GM18508 (cell line): Measurements from ENCODE around the gene COX10.

Experiments
- ATAC-seq: cut with Tn5 transposase; IDR thresholded peaks from one replicate; pipeline ENCODE4 v1.9.1; 2021; ENCODE audit warnings: moderate number of reproducible peaks; ENCODE audit not compliant: insufficient read depth, unreplicated experiment

COX10 gene

DNA sequence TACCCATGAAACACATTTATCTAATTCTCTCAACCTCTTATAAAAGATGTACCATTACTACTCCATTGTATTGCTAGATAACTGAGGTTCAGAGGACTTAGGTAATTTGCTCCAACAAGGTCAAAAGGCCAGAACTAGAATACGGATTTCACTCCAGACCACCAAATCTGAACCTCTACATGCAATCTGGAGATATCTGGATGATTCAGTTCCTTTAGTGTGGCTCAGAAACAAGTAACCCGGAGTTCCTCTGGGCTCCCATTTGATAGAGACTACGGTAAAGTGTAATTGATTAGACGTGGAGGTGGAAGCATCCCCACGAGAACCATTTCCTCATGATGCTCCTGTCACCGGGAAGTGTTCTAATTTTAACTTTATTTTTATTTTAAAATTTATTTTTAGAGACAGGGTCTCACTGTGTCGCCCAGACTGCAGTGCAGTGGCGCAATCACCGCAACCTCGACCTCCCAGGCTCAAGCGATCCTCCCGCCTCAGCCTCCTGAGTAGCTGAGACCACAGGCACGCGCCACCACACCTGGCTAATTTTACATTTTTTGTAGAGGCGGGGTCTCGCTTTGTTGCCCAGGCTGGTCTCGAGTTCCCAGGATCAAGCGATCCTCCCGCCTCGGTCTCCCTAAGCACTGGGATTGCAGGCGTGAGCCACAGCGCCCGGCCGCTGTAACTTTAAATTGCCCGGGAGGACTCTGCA lies 608 bp upstream of the COX10 start:
- peak; percentile 5 for ATAC-seq

DNA sequence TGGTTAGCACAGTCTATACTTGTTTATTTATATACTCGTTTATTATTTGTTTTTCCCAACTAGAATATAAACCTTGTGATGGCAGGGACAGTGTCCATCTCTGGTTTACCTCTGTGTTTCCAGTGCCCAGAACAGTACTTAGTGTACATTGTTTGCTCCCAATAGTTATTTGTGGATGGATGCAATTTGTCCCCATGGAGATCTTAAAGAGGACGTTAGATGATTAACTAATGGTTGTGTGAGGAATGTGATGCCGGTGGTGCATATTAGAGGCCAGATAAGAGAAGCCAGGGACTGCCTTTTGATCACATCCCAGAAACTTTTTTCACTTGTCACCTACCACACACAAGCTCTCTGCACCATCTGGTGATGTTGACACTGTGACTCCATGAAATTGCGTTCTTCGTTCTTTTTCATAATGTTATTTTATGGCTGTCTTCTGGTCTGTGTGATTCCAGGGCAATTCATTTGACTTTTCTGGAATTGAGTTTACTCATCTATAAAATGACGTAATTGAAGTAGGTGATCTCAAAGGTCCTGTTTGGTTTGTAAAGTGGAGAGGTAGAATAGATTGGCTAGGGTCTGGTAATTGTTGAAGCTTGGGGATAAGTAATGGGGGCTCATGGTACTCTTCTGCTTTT lies 1.2 kb downstream of the COX10 start:
- ATAC-seq = no peak

DNA sequence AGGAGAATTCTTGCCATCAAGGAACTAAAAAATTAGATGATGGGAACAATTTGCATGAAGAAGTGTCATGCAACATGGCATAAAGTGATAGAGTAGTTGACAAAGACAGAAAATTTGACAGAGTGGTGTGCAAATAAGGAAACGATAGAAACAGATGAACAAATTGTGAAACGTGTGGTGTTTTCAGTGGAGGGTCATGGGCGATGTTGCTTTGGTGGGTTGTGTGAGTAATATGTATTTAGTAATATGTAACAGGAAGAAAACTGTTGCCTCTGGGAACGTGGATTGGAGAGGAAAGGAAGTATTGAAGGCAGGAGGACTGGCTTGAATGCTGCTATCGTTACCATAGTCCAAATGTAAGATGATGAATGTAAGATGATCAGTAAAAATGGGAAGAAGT lies 3.6 kb downstream of the COX10 start:
- ATAC-seq = no peak

DNA sequence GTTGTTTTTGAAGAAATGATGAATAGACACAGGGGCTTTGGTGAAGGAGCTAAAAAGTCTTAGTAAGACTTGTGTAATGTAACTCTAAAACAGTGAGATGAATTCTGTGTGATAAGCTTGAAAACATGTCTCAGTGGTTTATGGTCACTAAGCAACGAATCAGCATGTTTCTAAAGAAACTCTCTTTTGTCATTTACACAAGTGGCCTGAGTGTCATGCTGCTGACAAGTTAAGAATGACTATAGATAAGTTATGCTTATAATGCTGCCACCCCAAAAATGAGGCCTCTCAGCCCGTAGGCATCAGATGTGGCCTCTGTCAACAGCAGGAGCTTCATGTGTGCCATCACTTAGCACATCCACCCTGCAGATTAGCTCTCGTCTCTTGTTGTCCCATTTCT lies 8.7 kb downstream of the COX10 start:
- ATAC-seq = no peak

DNA sequence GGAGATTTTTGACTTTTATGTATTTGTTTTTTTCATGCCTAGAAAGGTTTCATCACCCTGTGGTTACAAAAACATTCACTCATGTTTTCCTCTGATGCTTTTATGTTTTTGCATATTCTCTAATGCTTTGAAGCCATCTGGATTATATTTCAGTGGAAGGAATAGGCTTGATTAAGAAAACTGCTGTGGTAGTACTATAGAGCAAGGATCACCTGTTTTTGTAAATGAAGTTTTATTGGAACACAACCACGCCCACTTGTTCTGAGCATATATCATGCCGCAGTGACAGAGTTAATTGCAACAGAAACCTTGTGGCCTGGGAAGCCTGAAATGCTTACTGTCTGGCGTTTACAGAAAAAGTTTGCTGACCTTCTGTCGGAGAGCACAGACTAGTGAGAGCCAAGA lies 11.5 kb downstream of the COX10 start:
- no peak for ATAC-seq

DNA sequence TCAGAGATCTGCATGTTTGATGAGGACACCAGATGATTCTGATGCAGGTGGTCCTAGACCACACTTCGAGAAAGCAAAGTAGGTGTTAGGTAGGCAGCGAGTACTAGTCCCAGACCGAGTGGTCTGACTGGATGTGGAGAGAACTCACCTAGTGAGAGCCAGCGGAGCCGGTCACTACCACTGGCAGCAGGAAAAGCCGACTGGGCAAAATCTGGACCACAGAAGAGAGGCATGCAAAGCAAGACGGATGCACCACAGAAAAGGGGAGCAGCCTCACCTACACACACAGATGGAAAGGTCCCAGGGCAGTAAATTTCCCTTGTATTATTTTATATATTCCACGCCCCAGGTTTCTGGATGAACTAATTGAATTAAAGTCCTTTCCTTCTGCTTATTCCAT lies 13.5 kb downstream of the COX10 start:
- no peak for ATAC-seq

- ATAC-seq = no peak
These were observed 15.7 kb downstream of the COX10 start for GRCh38 chr17:14084955-14085354.

DNA sequence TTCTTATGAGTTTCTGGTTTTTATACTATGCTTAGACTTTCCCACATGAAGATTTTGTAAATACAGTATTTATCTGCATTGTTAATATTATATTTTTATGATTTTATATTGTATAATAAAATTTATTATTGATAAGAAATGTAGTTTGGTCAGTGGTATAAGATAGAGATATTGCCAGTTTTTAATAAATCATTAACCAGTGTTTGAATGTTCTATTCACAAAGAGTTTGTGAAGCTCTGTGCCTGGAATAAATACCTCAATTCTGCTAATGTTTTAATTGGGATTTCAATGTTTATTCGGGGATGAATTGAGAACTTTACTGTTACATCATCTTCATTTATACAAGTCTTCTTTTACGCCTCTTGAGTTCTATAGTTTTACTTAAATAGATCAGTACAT lies 16.9 kb downstream of the COX10 start:
- no peak for ATAC-seq

GRCh38 chr17:14089179-14089578 lies 19.9 kb downstream of the COX10 start:
- no peak for ATAC-seq

GRCh38 chr17:14091367-14091766 lies 22.1 kb downstream of the COX10 start:
- no peak for ATAC-seq

DNA sequence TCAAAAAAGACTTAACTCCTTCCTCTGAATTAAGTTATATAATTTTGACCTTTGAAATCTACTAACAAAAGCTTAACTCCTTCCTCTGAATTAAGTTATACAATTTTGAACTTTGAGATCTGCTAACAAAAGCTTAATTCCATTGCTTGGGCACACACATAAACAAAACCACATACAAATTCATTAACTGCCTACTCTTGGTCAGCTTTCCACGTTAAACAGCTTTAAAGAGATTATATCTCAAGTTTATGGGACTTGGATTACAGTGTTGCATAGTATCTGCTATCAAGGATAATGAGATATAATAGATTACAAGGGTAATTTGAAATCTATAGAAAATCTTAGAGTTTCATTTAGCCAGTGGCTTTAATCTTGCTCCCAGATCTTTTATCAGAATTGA lies 23.5 kb downstream of the COX10 start:
- no peak for ATAC-seq

GRCh38 chr17:14094676-14095601 lies 25.6 kb downstream of the COX10 start:
- ATAC-seq = no peak

DNA sequence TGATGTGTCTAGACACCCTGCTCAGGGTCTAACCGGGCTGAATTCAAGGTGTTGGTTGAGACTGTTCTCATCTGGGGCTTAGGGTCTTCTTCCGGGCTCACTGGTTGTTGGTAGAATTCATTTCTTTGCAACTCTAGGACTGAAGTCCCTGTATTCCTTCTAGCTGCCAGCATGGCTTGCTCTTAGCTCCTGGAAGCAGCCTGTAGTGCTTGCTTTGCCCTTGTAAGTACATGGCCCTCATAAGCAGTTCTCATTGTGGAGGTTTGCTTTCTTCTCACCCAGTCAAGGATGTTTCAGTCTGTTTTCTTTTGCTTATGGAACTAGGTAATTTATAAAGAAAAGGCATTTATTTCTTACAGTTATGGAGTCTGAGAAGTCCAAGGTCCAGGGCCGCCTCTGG lies 26.3 kb downstream of the COX10 start:
- no peak for ATAC-seq

- no peak for ATAC-seq
These were observed 28.9 kb downstream of the COX10 start for GRCh38 chr17:14098246-14098645.

- ATAC-seq = no peak
These were observed 32.7 kb downstream of the COX10 start for GRCh38 chr17:14101976-14102375.

DNA sequence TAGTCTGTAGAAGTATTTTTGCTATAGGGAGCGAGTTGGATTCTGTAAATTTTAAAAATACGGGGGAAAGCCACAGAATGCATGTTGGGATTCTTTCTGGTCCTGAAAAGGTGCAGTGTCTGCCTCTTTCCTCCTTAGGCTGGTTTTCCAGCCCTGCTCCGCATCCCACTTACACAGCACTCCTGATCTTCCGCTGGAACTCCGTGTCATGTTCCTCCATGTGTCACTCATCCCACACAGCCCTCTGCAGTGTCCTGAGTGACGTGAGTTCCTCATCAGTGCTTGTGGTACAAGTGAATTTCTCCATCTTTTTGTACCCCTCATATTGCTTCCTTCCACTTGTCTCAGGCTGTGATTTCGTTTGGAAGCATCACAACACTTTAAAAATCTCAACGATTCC lies 34.5 kb downstream of the COX10 start:
- ATAC-seq = no peak

GRCh38 chr17:14104734-14105133 lies 35.4 kb downstream of the COX10 start:
- ATAC-seq = no peak

DNA sequence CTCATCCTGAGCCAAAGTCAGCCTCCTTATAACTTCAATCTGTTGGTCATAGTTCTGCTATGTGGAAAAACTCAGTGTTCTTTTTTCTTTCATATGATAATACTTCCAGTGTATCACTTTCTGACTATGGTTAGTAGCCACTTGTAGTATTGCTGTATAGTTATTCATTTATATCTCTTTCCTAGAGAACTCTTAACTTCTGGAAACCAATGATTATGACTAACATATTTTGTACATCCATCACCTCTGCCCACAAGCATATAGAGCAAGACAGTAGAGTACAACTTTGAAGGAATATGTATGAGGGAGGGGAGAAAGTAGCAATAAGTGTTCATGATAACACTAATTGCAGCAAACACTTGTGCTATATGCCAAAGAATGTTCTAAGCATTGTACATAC lies 38.6 kb downstream of the COX10 start:
- no peak for ATAC-seq

DNA sequence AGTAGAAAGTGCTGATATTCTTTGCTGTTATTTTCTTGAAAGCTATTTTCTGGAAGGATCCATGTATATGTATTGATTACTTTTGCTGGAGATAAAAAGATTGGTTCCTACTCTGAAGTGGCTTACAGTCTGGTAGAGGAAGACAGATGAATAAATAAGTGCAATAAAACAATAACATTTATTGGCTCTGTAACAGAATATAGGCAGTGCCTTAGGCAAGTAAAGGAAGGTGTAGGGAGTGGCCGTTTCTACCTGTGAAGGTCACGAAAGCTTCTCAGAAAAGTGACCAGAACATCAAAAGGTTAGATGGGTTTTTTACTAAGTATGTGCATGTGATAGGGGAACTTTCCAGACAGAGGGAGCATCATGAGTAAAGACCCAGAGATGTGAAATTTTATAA lies 43.1 kb downstream of the COX10 start:
- ATAC-seq = no peak

GRCh38 chr17:14113137-14113536 lies 43.8 kb downstream of the COX10 start:
- no peak for ATAC-seq
